GM19397 (cell line): ENCODE data around the gene IL36B.

Experiments
- ATAC-seq: cut with Tn5 transposase; IDR thresholded peaks from one replicate; pipeline ENCODE4 v1.9.1; 2021; ENCODE audit warnings: mild to moderate bottlenecking, moderate library complexity; ENCODE audit not compliant: unreplicated experiment

IL36B gene

GRCh38 chr2:113076954-113077669 is 24.4 kb upstream of the IL36B start:
- no peak for ATAC-seq

GRCh38 chr2:113075600-113075999 is 22.9 kb upstream of the IL36B start:
- ATAC-seq, result no peak

- no peak for ATAC-seq
Measured at GRCh38 chr2:113075030-113075429, 22.4 kb upstream of the IL36B start.

GRCh38 chr2:113073325-113073834 is 20.7 kb upstream of the IL36B start:
- no peak for ATAC-seq

- no peak for ATAC-seq
Measured at GRCh38 chr2:113072584-113072983, 19.9 kb upstream of the IL36B start.

GRCh38 chr2:113070606-113070975 is 17.9 kb upstream of the IL36B start:
- ATAC-seq, result no peak

- no peak for ATAC-seq
Measured at GRCh38 chr2:113069676-113070605, 17.3 kb upstream of the IL36B start.

- ATAC-seq, result no peak
Measured at GRCh38 chr2:113068706-113069485, 16.2 kb upstream of the IL36B start.

GRCh38 chr2:113068249-113068648 is 15.6 kb upstream of the IL36B start:
- ATAC-seq, result no peak

- no peak for ATAC-seq
Measured at GRCh38 chr2:113067681-113068080, 15.0 kb upstream of the IL36B start, which contains the start of gene IL1F10. Gene IL1F10, plus strand, starts transcription at chr2:113067970. Its CDS starts 4,769 bp downstream, at chr2:113072739.

- ATAC-seq, result no peak
Measured at GRCh38 chr2:113064898-113065297, 12.2 kb upstream of the IL36B start.

GRCh38 chr2:113064281-113064680 is 11.6 kb upstream of the IL36B start:
- ATAC-seq, result no peak

GRCh38 chr2:113061896-113062770 is 9.5 kb upstream of the IL36B start:
- ATAC-seq, result no peak

- ATAC-seq, result no peak
Measured at GRCh38 chr2:113061241-113061640, 8.6 kb upstream of the IL36B start.

- no peak for ATAC-seq
Measured at GRCh38 chr2:113060796-113061195, 8.1 kb upstream of the IL36B start.

GRCh38 chr2:113060396-113060795 is 7.7 kb upstream of the IL36B start:
- ATAC-seq, result no peak

- no peak for ATAC-seq
Measured at GRCh38 chr2:113058998-113059960, 6.6 kb upstream of the IL36B start, which contains the start of gene IL36RN. Gene IL36RN, plus strand, starts transcription at chr2:113059198. Its CDS starts 241 bp downstream, at chr2:113059439.

- no peak for ATAC-seq
Measured at GRCh38 chr2:113058411-113058994, 5.8 kb upstream of the IL36B start.
